NT2/D1 (cell line): Measurements from ENCODE around the gene UCN3.

Experiments
- DNase-seq: peaks from one replicate; pipeline ENCODE4 v3.0.0-alpha.2; 2011; ENCODE audit warnings: low read depth, low spot score
- H3K27me3 ChIP-seq: 2 replicates; pipeline ENCODE4 v1.6.0; 2011; ENCODE audit warnings: mild to moderate bottlenecking; ENCODE audit not compliant: insufficient read length, insufficient read depth
- H3K36me3 ChIP-seq: 2 replicates; pipeline ENCODE4 v1.6.1; 2011; ENCODE audit warnings: mild to moderate bottlenecking, low read length, mixed read lengths; ENCODE audit not compliant: insufficient read depth, insufficient read length
- H3K4me1 ChIP-seq: 2 replicates; pipeline ENCODE4 v1.5.1; 2011; ENCODE audit not compliant: insufficient read depth, insufficient read length
- H3K4me3 ChIP-seq: 2 replicates; pipeline ENCODE4 v1.5.1; 2011; ENCODE audit warnings: low read depth; ENCODE audit not compliant: insufficient read length
- H3K9ac ChIP-seq: 2 replicates; pipeline ENCODE4 v1.6.0; 2011; ENCODE audit warnings: low read depth; ENCODE audit not compliant: insufficient read length
- H3K9me3 ChIP-seq: 2 replicates; pipeline ENCODE4 v1.5.1; 2011; ENCODE audit warnings: mild to moderate bottlenecking, low read length; ENCODE audit not compliant: insufficient read depth
- SUZ12 ChIP-seq: IDR thresholded peaks from 2 replicates; pipeline ENCODE4 v1.6.1; 2011; ENCODE audit not compliant: insufficient read length, insufficient read depth; ENCODE audit errors: extremely low read depth
- YY1 ChIP-seq: IDR thresholded peaks from 2 replicates; pipeline ENCODE4 v1.6.1; 2011; ENCODE audit not compliant: insufficient read length, insufficient read depth
- ZNF274 ChIP-seq: IDR thresholded peaks from 2 replicates; pipeline ENCODE4 v1.6.1; 2011; ENCODE audit warnings: mild to moderate bottlenecking, low read depth, low read length

UCN3 gene

DNA sequence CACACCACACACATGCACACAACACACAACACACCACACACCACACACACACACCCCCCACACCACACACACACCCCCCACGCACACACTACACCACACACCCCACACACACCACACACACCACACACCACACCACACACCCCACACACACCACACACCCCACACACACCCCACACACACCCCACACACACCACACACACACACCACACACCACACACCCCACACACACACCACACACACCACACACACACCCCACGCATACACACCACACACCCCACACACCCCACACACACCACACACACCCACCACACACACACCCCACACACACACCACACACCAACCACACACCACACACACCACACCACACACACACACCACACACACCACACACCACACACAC, 16.4 kb downstream of the UCN3 start:
- H3K27me3 ChIP-seq = no peaks in the 10 kb centered on the region
- no peak for DNase-seq
- no peaks in the 10 kb centered on the region for H3K36me3 ChIP-seq
- TF ChIP-seq ZNF274 (no peak), YY1 (no peak), SUZ12 (no peak)
- H3K4me3 ChIP-seq = no peak overlapping the region
- H3K4me1 ChIP-seq = no peaks in the 10 kb centered on the region
- no peaks in the 10 kb centered on the region for H3K9me3 ChIP-seq
- no peak overlapping the region for H3K9ac ChIP-seq

DNA sequence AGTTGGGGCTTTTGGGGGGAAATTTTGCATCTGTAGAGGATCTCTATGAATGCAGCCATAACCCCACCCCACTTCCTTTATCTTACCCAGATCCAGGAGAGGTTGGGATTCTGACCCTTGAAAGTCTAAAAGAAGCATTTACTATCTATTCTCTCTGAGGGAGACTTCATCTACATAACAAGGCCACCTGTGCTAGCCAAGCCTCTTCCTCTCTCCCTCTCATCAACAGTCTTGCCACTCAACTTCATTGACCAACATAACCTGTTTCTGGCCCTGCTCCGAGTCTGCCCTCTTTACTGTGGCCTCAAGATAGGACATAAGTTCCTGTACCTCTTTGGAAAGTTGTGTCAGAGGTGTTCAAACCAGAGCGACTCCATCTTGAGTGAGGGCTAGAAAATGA, 20.5 kb downstream of the UCN3 start:
- Histone ChIP-seq H3K9ac (no peak overlapping the region), H3K36me3 (no peaks in the 10 kb centered on the region), H3K9me3 (peaks cover 10% of the 10 kb centered on the region), H3K27me3 (no peaks in the 10 kb centered on the region), H3K4me1 (no peaks in the 10 kb centered on the region), H3K4me3 (no peak overlapping the region)
- TF ChIP-seq ZNF274 = no peak
- no peak for TF ChIP-seq SUZ12
- peak; percentile 66 for DNase-seq

DNA sequence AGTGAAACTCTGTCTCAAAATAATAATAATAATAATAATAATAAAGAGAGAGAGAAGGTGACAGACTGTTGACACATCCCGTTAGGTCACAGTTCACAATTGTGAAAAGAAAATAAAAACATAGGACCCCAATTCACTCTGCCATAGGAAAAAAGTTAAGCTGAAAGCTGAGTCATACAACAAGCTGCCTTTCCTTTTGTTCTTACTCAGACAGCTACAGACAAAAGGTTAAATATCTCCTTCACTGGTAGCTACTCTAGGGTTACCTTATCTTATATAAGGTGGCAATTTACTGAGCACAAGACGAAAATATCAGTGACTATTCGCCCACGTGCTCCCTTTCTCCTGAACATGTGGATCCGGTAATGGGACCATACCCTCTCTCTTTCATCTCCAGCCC, 22.4 kb downstream of the UCN3 start:
- H3K27me3 ChIP-seq = no peaks in the 10 kb centered on the region
- TF ChIP-seq YY1 = no peak
- TF ChIP-seq ZNF274 = no peak
- TF ChIP-seq SUZ12 = no peak
- no peak for DNase-seq
- no peaks in the 10 kb centered on the region for H3K36me3 ChIP-seq
- no peaks in the 10 kb centered on the region for H3K4me1 ChIP-seq
- peaks cover 27% of the 10 kb centered on the region for H3K9me3 ChIP-seq
- H3K9ac ChIP-seq = no peak overlapping the region
- H3K4me3 ChIP-seq = no peak overlapping the region

DNA sequence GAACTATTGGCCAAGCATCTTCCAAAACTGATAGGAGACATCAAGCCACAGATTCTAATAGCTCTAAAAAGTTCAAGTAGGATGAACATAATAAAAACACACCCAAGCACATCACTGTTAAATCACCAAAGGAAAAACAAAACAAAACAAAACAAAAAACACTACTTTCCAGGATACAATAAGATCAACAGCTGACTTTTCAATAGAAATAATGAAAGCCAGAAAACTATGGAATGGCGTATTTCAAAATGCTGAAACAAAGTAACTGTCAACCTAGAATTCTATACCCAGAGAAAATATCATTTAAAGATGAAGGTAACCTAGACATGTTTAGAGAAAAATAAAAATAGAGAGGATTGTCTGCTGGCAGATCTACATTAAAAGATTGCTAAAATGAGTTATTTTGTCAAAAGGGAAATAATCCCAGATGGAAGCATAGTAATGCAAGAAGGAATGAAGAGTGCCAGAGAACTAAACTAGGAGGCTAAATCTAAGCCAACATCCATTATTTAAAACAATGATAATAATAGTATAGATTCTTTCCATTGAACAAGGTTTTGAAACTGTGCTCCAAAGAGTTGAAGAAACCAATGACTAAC, 25.9 kb downstream of the UCN3 start:
- TF ChIP-seq ZNF274 = no peak
- TF ChIP-seq YY1 = no peak
- TF ChIP-seq SUZ12 = no peak
- Histone ChIP-seq H3K4me1 (no peaks in the 10 kb centered on the region), H3K9ac (no peak overlapping the region), H3K27me3 (no peaks in the 10 kb centered on the region), H3K9me3 (peaks cover 27% of the 10 kb centered on the region), H3K4me3 (no peak overlapping the region), H3K36me3 (no peaks in the 10 kb centered on the region)
- DNase-seq = no peak

DNA sequence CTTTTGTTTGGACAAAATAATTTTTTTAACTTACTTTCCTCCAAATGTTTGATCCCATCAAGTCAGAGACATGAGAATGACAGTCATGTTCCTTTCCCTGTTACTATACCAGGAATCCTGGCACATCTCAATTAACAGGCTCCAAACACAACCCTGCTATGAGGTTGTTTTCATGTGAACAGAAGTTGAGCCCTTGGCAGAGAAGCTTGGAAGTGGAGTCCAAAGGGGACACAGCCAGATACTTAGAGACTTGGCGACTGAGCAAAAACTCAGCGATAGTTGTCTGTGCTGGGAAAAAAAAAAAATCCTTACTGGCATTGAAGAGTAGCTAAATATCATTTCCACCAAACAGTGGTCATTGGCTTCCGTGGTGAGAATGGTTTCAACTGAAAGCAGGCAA, 27.0 kb downstream of the UCN3 start:
- Histone ChIP-seq H3K9me3 (peaks cover 27% of the 10 kb centered on the region), H3K4me1 (no peaks in the 10 kb centered on the region), H3K9ac (no peak overlapping the region), H3K27me3 (no peaks in the 10 kb centered on the region), H3K36me3 (no peaks in the 10 kb centered on the region), H3K4me3 (no peak overlapping the region)
- DNase-seq = no peak
- TF ChIP-seq SUZ12 = no peak
- no peak for TF ChIP-seq ZNF274
- TF ChIP-seq YY1 = no peak

DNA sequence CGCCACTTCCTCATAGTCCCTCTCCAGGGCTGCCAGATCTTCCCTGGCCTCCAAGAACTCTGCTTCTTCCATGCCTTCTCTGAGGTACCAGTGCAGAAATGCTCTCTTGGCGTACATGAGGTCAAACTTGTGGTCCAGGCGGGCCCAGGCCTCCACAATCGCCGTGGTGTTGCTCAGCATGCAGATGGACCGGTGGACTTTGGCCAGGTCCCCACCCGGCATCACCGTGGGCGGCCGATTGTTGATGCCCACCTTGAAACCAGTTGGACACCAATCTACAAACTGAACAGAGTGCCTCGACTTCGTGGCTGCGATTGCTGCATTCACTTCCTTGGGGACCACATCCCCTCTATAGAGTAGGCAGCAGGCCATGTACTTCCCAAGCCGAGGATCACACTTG, 28.8 kb downstream of the UCN3 start:
- Histone ChIP-seq H3K4me3 (no peak overlapping the region), H3K9me3 (peaks cover 27% of the 10 kb centered on the region), H3K27me3 (no peaks in the 10 kb centered on the region), H3K4me1 (no peaks in the 10 kb centered on the region), H3K9ac (no peak overlapping the region), H3K36me3 (no peaks in the 10 kb centered on the region)
- no peak for DNase-seq
- TF ChIP-seq YY1 (no peak), SUZ12 (no peak), ZNF274 (no peak)

DNA sequence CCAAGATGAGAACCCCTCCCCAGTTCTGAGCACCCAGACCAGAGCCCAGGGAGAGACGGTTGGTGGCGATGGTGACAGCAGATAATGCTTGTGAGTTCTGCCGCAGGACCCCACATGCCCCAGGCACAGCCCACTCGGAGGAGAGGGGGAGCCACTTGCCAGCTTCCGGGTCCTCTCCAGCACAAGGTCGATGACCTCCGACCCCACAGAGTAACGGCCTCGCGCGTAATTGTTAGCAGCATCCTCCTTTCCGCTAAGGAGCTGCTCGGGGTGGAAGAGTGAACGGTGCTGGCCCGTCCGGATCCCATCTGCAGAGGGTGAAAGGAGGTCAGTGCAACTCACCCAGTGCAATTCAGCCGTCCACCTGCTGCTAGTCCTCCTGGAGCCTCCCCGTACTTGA, 30.4 kb downstream of the UCN3 start:
- no peaks in the 10 kb centered on the region for H3K27me3 ChIP-seq
- H3K9me3 ChIP-seq = peaks cover 17% of the 10 kb centered on the region
- no peaks in the 10 kb centered on the region for H3K36me3 ChIP-seq
- no peak for DNase-seq
- no peaks in the 10 kb centered on the region for H3K4me1 ChIP-seq
- H3K4me3 ChIP-seq = no peak overlapping the region
- no peak overlapping the region for H3K9ac ChIP-seq
- no peak for TF ChIP-seq ZNF274
- TF ChIP-seq SUZ12 = no peak
- no peak for TF ChIP-seq YY1
